ENCODE measurements around the gene NTNG1. TPM values are rescaled to one million over a fixed set of nuclear protein-coding genes. Genes with fewer than 3 reads are reported as not detected.

NTNG1 gene
- total RNA-seq, 1 donor from 2014 or later: 0.57 TPM

DNA sequence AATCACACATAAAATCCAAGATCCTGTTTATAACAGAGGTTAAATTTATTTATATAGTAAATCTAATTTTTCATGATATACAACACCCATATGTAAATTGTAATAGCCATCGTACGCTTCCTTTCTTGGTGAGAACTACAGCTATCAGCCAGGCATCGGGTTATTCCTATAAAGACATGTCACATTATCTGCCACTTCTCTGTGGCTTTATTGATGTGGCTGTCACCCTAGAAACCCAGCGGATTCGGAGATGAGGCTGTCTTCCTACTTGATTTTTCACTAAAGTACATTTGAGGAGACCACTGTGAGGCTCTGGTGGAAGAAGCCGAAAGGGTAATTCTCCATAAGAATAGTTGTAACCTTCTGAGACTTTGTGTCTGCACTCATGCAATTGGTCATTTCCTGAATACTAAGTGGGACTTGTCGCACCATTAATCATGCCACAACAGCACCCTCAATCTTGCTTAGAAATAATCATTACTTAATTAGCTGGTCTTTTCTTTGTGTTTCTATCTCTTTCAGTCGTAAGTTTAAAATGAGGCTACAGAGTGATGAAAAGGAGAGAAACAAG is 106.0 kb downstream of the NTNG1 start:
- intact Hi-C loops (cut with micrococcal nuclease): no loop called here
- ATAC-seq: no peak
- no peak for DNase-seq

DNA sequence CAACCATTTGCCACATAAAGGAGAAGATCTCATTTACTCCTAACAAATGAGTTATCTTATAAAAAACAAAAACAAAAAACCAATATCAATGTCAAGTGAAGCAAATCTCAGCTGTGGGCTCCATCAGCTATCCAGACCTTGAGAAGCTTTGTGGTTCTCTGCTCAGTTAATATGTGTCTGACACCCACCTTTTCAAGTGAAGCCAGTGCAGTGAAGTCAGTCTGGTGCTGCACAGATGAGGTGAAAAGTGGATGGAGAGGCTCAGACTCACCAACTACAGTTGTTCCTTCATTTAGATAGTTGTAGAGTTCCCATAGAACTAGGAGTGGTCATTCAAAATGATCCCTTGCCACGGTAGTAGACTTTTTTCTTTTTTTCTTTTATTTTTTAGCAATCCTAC is 106.8 kb downstream of the NTNG1 start:
- ATAC-seq (no peak), DNase-seq (no peak)
- intact Hi-C loops (cut with micrococcal nuclease): no loop called here

DNA sequence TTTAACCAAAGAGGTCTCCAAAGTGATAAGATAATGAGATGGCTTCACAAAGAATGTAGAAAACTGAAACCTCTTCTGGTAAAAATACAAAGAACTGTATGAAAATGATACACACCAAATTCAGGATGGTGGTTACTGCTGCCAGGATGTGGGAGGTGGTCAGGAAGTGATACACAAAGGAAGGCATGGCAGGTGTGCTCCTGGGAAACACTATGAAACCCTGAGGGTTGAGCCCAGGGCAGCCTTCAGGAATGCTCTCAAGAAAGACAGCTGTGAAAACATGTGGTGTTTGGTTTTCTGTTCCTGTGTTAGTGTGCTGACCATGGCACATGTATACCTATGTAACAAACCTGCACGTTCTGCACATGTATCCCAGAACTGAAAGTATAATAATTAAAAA is 109.3 kb downstream of the NTNG1 start:
- DNase-seq (no peak), ATAC-seq (no peak)
- intact Hi-C loops (cut with micrococcal nuclease): no loop called here

DNA sequence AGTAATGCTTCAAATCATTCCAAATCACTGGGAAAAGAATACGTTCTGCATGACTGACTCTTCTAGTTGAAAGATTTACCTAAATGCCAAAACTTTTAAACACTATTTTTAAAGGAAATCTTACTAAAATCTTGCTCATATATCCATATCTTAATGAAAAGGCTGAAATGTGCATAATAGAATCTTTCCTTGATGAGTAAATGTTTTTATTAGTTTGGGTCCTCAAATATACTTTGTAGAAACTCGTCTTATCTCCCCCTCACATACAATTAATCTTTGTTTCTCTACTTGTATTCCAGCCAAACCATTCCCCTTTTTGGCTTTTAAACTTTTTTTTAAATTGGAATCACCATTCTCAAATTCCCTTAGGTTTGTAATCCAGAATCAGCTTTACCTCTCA is 110.2 kb downstream of the NTNG1 start:
- DNase-seq (no peak), ATAC-seq (no peak)
- intact Hi-C loops (cut with micrococcal nuclease): no loop called here

DNA sequence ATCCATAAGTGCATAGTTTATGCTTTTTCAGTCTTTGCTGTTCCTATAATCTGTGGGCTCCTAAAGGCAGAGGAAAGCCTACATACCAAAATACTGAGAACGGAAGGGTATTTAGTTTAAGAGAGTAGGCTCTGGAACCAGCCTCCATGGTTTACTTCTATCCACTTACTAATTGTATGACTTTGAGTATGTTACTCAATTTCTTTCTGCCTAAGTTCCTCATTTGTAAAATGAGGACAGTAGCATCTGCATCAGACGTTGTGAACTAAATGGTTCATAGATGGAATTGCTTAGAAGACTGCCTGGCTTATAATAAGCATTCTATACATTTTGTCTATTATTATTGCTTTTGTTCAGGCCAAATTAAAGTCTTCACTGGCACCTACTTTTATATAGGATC is 111.0 kb downstream of the NTNG1 start:
- intact Hi-C loops (cut with micrococcal nuclease): no loop called here
- DNase-seq (no peak), ATAC-seq (no peak)

DNA sequence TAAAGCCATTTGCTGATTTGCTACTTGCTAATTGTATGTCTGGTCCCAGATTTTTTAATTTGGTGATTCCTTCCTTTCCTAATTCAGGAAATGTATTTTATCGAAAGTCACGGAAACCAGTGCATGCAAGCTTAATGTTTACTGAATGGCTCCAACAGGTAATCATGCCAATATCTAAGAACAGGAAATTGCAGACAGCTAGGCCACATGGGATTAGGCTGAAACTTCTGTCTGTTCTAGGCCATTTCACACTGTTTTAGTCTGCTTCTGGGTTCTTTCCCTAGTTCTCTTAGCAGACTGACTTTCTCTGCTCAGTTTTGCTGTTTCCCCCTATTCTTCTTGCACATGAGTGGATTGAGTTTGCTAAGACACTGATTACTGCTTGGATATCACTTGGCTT is 111.4 kb downstream of the NTNG1 start:
- DNase-seq (no peak), ATAC-seq (no peak)
- intact Hi-C loops (cut with micrococcal nuclease): no loop called here

DNA sequence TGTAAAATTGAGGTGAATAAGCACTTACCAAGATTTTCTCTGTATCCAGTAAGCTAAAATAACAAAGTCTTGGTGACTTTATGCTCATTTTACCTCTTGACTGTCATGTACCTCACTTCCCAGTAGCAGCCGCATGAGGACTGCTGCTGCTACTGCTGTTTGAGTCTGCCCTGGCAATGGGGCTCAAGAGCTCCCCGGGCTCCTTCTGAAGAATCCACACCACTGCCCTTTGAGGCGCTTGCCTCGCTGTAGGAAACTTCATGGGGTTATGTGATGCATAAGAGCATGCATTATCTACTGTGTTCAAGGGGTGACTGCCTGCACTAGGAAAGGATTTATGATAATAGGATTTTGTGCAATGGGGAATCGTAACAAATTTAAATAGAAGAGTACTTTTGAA is 113.5 kb downstream of the NTNG1 start:
- intact Hi-C loops (cut with micrococcal nuclease): no loop called here
- ATAC-seq (no peak), DNase-seq (no peak)

DNA sequence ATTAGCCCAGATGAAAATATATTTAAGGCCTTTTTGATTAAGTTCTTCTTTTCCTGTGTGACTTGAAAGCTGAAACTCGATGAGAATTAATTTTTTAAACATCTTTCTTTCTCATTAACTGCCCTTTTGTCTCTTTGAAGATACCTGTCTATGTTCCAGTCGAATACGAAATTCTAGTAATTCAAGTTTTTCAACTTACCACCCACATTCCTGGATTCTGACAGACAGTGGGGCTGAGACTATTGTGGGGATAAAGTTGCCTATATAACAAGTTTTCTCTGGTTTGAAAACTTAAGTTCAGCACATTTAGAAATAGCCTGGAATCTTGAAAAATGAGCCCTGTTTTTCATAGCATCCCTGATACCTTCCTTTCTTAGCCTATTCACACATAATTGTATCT is 114.6 kb downstream of the NTNG1 start:
- intact Hi-C loops (cut with micrococcal nuclease): no loop called here
- DNase-seq: no peak
- ATAC-seq: no peak

DNA sequence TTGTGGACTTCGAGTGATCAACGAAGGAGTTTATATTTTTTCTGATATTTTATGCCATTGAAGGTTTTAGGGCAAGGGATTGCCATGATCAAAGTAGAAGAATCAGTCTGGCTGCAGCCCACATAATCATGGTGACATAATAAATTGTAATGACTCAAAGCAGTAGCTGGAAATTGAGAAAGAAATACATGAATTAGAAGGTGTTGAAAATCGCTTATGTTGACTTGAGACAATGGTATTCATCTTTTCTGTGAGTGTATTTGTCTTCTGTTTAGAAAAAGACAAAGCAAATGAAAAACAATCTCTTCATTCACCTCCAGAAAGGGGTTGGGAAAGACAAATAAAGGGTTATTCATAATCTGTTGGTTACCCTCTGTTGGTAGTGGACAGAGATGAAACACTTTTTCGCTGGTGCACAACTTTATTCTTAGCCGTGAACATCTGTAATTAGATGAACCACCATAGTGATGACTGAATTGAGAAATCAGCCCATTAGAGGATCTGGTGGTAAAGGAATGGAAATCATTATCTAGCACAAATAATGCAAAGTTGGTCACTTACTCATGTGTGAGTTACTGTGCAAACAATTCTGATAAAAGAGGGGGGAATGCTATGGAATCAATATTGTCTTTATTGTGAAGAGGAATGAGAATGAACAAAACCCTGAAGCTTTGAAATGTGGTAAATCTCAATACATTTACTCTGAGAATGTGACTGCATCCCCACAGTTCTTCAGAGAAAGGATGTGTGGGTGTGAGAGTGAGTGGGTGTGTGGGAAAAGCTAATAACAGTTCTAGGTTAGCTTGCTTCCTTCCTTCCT is 121.8 kb downstream of the NTNG1 start:
- intact Hi-C loops (cut with micrococcal nuclease): no loop called here
- ATAC-seq (no peak), DNase-seq (no peak)

DNA sequence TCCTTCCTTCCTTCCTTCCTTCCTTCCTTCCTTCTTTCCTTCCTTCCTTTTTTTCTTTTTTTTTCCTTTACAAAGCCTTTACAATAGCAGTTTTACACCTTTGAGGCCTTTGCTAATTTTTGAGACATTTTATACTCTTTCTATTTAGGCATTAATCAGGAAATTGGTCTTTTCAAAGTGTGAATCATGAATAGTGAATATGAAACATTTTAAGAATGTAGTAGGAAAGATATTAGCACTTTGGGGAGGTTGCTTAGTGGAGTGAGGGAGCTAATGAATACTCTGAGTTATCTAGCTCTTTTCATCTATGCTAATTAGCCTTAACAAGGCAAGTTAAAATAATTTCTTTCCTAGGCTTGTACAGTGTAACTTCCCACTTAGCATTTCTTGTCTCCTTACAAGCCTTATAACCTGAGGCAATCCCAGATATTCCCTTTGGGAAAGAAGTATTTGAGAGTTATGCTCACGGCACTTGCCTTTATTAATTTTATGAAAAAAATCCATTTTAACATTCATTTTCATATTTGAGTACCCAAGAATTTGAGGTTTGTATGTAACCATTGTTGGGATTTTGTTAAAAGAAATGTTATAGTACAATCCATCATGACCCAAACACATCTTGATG is 122.6 kb downstream of the NTNG1 start:
- DNase-seq (no peak), ATAC-seq (no peak)
- intact Hi-C loops (cut with micrococcal nuclease): no loop called here

DNA sequence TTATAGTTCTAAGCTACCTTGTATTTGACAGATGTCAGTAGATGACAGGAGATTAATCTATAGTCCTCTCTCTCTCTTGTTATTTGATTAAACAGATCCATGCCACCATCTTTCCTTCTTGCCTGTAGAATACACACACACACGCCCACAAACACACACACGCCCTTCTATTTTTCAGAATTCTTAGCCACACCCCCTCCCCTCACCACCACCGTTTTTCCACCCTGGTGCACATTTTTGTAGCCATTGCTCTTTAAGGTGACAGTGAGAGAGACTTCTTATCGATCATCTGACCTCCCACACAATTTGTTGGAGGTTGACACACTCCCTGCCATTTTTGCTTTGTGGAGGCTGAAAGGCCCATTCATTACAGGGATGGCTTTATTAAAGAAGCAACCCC is 123.2 kb downstream of the NTNG1 start:
- intact Hi-C loops (cut with micrococcal nuclease): no loop called here
- no peak for ATAC-seq
- no peak for DNase-seq

DNA sequence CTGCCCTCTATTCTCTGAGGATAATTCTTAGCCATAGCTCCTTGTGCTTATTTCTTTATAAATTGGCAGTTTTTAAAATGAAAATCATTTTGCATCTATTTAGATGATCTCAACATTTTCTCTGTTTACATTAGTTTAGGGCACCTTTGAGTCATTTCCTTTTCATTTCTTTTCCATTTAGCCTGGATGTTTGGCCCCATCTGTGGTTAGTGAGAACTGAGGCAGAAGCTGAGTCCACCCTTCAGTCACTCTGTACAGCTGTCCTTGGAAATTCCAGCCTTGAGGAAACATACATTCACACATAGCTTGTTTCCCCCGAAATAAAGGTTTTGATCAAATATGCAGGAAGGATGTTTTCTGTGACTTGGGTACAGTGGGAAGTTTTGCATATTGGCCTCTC is 123.7 kb downstream of the NTNG1 start:
- intact Hi-C loops (cut with micrococcal nuclease): no loop called here
- no peak for ATAC-seq
- DNase-seq: no peak

DNA sequence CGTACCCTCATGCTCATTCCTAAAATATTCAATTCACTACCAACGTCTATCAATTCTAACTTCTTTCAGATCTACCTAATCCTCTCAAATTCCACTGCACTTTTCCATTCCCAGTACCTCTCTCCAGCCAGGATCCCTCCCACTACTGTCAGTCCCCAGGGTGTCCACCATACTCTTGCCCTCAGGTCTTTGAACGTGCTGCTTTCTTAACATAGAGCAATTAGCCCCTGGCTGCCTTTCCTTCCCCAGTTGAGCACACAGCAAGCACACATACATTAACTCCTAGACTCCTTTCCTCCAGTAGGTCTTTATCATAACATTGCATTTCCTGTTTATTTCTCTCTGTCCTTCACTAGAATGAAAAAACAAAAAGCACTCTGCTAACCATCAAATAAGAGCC is 126.7 kb downstream of the NTNG1 start:
- intact Hi-C loops (cut with micrococcal nuclease): no loop called here
- no peak for DNase-seq
- no peak for ATAC-seq

DNA sequence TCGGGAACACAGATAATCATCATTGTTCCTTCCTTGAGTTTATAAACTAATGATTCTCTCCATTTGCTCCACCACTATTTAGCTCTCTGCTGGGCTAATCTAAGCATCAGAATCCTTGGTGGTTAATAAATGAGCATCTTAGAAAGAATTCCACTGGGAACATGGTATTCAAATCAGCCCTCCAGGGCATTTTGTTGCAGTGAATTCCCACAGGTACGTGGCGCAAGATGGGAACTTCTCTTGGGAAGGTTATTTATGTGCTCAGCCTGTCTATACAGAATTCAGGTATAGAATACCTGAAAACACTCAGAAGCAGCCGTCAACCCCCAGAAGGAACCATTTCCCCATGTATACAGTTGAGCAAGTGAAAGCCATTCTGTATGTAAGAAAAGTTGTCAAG is 131.5 kb downstream of the NTNG1 start:
- DNase-seq: no peak
- ATAC-seq: no peak
- intact Hi-C loops (cut with micrococcal nuclease): no loop called here

DNA sequence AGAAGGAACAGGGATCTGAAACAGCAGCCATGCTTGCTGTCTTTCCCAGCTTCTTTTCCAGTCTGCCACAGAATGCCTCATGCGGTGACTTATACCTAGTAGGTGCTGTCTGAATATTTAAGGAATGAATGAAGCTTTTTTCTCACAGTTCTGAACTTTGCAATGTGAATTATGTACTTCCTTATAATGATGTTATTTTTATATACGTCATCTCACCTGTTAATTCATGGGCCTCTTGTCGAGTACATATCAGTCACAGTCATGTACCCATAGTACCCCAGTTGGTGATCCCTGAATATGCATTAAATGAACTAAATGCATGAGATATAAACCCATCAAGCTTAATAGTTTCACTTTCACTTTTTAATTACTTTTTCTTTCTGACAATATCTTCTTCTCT is 132.7 kb downstream of the NTNG1 start:
- DNase-seq (no peak), ATAC-seq (no peak)
- intact Hi-C loops (cut with micrococcal nuclease): no loop called here

DNA sequence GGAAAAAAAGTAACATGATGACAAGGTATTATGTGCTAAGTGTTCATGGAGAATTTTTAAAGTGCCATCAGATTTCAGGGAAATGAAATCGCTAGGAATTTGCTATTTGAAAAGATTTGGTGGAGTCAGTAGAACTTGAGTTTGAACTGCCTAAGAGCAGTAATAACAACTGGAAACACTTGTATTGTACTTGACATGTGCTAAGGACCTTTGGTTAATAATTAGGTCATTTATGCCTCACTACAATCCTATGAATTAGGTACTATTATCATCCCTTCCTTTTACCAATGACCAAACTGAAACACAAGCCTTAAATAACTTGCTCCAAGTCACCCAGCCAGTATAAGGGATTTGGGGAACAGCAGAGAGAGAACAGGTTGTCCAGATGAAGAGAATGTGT is 133.4 kb downstream of the NTNG1 start:
- intact Hi-C loops (cut with micrococcal nuclease): no loop called here
- ATAC-seq (no peak), DNase-seq (no peak)

DNA sequence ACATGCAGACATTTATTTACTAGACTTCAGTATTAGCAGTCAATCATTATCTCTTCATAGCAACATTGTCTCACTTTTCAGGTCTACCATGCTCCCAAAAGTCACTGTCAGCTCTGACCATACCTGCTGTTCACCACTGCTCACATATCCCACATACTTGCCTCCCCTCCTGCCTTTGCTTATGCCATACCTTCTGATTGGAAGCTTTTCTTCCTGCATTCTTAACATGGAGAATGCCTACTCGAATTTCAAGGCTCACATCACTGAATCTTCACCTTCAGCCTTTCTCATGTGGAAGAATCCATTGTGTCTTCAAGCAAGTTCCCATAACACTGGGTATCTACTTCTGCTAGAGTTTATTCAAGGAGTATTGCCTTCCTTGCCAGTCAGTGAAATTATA is 135.4 kb downstream of the NTNG1 start:
- ATAC-seq (no peak), DNase-seq (no peak)
- intact Hi-C loops (cut with micrococcal nuclease): no loop called here

DNA sequence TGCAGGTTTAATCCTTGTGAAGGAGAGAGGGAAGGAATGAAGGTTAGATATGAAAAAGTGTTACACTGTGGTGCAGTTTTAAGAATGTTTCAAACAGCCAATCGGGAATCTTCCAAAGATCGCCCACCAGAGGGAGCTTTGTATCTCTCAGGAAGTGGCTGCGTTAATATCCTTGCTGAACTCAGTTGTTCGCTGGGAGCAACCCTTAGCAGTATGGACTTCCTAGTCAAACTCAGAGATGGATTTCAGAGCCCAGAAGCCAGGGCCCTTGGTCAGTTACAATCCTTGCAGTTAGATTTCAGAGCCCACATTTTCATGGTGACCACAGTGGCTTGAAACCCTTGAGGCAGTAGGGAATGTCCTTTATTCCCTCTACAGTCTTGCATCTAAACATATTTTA is 136.2 kb downstream of the NTNG1 start:
- intact Hi-C loops (cut with micrococcal nuclease): no loop called here
- no peak for DNase-seq
- no peak for ATAC-seq

DNA sequence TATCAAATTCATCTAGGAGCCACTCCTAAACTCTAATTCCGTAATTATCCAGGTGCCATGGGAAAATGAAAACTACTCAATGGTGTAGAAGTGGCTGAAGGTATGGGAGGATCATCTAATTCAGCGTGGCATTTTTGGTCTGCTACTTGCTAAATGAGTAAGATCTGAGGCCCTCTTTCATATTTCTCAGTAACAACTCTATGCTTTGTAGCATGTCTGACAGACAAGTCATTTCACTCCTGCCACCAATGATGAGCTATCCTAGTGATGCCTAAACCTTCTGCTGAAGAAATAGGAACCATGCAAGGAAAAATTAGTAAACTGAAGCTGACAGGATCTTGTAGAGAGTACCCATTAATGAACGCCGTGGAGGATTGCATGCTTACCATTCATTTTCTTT is 145.3 kb downstream of the NTNG1 start:
- ATAC-seq: no peak
- DNase-seq: no peak
- intact Hi-C loops (cut with micrococcal nuclease): no loop called here

DNA sequence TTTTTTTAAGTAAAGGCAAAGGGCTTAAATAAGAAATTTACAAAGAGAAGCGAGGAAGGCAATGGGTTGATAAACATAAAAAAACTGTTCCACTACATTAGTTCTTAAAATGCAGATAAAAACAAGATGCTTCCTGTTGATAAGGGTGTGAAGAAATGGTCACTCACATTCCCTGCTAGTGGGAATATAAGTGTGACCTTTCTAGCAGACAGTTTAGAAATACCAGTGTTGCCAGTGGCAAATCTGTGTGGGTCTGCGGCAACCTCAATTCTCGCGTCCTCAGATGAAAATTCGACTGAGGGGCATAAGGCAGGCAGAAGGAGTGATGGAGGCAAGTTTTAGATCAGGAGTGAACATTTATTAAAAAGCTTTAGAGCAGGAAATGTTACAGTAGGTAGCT is 151.1 kb downstream of the NTNG1 start:
- ATAC-seq: no peak
- DNase-seq: no peak
- intact Hi-C loops (cut with micrococcal nuclease): no loop called here
